NCI-H345 treated with DMSO at 0.1 percent for 48 hours (cell line): ENCODE measurements around the gene FBXO2.

Experiments
- DNase-seq: peaks from one replicate; lab custom pipeline; 2025; ENCODE audit not compliant: unreplicated experiment; lab: John Stamatoyannopoulos, UW

FBXO2 gene

DNA sequence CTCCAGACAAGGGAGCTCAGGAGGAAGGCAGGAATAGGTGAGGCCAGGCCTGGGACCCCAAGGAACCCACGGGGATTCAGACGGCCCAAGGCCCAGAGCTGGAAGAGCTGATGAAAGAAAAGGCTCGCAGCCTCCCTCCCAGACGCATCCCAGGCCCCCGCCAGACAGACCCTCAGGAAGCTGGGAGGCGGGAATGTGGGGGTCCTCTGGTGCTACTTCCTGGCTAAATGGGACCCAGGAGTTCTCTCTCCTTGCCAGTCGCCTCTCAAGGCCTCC lies 430 bp downstream of the FBXO2 start:
- DNase-seq = no peak

DNA sequence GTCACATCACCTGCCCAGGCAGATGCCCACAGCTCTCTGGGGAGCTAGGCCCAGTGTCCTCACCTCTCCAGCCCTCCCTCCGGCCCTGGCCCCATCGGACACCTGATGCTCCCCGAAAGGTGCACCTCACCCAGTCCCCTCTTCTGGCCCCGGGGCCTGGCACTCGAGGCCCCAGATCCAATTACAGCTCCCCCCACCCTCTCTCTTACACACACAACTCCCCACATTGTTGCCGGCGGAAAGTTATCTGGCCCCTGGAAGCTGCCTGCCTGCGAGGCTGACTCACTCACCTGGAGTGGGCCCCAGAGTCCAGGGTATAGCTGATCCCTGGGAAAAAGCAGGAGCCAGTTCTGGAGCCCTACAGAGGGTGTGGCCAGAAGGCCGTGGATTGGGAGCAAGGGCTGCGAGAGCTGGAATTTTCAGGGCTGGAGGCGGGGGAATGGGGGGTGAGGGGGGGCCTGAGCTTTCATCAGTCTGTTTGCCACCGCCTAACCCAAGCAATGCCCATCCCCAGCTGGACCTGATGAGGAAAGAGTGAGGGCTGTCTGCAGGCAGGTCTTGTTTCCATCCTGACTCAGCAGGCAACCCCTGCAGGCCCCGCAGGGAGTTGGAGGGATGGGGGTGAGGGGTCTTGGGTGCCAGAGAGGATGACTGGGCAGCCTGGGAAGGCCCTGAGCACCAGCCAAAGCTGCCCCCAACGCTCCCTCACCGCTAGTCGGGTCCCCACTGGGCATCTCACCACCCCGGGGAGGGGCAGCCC lies 948 bp downstream of the FBXO2 start:
- no peak for DNase-seq

DNA sequence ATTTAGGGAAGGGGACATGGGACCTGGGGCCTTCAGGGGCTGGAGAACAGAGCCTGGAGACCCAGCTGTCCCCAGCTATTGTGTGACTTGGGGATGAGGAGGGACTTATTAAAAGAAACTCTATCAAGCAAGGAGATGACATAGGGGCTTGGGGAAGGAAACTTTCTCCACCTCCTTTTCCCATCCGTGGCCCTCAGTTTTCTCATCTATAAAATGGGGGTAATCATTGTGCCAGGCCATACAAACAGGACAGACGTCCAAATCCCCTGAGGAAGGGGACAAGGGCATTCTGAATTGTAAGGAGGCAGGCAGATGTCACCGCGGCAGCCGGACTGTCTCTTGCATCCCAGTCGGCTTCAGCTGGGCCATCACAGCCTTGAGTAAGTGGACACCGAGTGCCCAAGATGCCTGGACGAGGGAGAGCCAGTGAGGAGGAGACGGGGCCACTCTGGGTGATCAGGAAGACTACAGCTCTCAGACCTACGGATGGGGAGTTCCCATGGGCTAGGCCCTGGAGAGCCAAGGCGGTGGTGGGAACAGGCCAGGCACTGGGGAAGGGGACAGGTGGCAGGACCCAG lies 1.9 kb downstream of the FBXO2 start:
- DNase-seq = no peak

DNA sequence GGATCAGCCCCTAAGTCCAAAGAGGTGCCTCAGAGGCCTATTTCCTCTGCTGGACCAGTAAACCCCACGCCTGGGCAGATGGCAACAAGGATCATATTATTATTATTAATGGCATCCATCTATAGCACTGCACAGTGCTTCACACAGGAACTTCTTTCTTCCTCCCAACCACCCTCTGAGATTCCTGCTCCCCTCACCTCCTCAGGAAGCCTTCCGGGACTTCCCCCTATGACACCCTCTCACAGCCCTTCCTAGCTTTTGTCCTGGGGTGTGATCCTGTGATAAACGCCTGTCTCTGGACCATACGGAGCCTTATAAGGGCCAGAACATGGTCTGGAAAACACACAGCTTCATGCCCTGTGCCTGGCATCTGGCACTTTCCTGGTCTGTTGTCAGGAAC lies 3.2 kb downstream of the FBXO2 start:
- DNase-seq = no peak

DNA sequence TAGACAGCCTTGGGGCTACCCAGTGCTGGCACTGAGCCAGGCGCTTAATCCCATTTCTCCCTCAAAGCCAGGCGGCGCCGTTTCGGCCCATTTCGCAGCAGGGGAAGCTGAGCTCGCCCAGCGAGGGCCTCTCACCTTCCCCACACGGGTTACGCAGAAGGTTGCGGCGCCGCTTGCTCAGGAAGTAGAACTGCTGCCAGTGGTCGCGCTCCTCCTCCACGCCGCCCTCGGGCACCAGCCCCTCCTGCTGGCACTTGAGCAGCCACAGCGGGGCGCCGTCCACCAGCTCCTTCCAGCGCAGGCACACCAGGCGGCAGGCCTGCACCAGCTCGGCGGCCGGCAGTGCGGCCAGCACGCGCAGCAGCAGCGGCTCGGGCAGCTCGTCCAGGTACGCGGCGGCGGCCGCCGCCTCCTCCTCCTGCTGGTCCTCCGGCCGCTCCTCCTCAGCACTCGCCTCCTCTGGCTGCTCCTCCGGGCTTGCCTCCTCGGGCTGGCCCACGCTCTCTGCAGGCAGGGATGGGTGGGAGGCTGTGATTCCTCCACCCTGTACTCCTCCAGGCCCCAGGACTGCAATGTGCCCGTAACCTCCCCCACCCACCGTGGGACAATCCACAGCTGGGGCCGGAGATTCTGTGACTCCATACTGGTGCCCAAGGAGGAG lies 3.8 kb downstream of the FBXO2 start:
- DNase-seq = no peak

DNA sequence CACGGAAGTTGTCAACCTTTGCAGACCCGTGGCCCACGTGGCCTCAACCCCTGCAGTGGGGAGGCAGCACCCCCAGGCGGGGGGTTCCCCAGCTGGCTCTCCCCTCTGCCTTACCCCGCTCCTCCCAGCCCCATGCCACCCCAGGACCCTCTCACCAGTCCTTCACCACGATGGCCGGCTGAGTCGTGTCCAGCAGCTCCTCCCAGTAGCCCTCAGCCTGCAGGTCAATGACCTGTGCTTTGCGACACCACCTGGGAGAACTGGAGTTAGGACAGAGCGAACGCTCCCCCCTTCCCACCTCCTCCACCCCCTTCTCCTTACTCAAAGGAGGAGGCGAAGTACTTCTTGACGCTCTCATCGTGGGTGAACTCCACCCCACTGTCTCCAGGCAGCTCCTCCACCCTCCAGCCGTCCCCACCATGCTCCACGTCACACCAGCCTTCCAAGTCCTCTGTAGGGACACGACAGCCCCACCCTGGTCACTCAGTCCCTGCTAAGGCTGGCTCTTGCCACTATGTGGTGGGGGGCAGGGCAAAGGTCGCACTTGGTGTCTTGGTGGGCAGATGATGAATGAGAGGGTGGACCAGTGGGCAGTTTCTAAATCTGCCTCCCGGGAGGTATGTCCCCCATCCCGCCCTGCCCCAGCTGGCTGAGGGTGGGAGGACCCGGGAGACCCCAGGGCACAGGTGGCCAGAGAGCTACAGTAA lies 4.5 kb downstream of the FBXO2 start:
- DNase-seq = no peak

DNA sequence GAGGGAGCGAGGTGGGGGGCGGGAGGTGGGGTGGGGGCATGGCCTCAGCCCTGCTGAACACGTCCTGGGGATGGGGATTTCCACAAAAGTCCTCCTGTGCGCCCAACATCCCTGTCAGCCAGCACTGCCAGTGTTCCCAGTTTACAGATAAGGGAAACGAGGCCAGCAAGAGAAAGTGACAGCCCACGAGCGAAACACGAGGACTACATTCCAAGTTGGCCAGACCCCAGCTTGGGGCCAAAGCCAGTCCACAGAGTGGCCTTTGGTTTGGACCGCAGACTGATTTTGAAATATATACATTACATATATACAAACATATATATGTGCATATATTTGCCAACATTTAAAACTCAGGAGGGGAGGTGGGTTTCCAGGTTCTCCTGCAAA lies 5.0 kb downstream of the FBXO2 start:
- no peak for DNase-seq

DNA sequence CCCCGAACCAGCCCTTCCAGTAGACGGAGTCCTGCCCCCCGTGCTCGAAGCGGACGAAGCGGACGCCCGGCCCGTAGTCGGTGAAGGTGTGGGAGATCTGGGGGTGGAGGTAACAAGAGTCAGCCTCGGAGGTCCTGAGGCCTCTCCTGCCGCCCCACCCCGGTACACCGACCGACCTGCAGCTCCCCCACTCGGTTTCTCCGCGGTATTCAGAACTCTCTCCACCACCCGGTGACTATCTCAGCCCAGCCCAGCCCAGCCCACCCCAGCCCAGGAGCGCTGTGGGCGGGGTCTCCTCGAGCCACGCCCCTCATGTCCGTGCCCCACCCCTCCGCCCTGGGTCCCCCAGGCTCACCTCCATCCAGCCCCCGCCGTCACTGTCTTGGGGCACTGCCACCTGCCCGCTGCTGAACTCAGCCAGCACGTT lies 5.5 kb downstream of the FBXO2 start:
- DNase-seq = no peak

DNA sequence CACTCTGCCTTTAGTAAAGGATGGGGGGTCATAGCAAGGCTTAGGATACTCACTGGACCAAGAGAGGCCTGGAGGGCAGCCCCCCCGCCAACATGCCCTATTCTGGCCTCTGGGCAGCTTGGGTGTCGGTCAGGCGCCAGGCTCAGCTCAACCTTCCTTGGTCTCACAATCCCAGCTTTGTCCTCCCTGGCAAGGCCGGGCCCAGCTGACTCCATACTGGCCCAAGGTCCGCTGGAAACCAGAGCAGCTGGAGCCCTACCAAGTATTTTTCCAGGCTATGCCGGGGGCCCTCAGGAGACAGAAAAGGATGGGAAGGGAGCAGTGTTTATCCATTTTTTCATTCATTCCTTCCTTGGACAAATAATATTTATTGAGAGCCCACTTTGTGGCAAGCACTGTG lies 6.2 kb downstream of the FBXO2 start:
- DNase-seq = no peak

DNA sequence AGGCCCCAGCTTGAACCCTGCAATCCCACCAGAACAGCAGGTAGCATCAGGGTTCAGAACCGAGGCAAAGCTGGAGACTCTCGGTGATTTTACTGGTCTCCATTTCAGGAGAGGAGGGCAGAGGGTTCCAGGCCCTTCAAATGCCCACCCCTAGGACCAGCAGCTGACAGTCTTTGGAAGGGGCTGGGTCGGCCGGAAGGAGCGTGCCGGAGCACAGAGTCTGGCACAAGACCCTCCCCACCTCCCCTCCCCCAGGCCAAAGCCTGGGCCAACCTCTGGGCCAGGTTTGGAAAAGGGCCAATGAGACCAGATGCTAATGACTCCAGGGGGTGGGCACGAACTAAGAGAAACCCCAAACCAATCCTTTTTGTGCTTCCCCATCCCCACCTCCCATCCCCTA lies 6.9 kb downstream of the FBXO2 start:
- DNase-seq = no peak

DNA sequence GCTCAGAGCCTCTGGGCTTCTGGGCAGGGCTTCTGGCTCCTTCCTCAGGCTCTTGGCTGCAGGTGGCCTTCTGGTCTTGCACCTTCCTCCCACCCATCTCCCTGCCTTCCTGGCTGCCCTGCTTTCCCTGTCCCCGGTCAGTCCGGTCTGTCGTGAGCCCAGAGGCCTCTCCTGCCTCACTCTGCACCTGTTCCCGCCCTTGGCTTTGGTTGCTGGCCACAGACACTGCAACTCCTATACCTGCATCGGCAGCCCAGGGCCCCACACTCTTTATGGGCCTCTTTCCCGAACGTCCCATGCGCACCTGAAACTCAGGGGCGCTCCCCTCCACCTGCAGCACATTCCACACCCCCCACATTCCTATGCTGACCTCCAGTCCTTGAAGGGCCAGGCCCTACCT lies 7.9 kb downstream of the FBXO2 start:
- DNase-seq = no peak

DNA sequence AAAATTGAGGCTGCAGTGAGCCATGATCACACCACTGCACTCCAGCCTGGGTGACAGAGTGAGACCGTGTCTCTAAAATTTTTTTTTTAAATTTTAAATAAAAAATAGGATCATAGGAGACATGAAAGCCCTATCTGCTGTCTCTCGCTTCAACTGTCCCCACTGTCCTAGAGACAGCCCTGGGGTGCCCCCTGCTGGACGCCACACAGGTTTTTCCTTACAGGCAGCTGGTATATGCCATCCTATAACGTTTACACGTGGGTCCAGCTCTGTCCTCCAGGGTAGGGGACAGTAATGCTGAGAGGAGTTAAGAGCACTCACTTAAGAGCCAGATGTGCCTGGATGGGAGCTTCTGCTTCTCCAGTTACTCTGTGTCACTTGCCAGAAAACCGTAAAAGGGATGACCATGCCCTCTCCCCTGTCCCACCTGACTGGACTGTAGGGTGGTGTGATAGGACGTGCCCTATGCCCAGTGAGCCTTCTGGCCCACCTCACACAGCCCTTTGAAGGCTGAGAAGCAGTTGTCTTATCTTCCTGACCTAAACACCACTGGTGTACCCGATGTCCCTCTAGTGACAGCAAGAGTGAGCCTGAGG lies 8.5 kb downstream of the FBXO2 start:
- DNase-seq = peak; percentile 66

DNA sequence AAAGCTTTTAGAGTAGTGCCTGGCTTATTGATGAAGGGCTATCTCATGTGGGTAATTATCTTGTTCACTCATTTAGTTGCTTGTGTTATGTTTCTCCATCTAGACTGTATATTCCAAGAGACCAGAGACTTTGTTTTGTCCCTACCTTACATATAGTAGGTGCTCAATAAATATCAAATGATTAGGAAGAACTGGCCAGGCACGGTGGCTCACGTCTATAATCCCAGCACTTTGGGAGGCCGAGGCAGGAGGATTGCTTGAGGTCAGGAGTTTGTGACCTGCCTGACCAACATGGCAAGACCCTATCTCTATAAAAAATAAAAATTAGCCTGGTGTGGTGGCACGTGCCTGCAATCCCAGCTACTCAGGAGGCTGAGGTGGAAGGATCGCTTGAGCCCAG lies 9.0 kb downstream of the FBXO2 start:
- no peak for DNase-seq

DNA sequence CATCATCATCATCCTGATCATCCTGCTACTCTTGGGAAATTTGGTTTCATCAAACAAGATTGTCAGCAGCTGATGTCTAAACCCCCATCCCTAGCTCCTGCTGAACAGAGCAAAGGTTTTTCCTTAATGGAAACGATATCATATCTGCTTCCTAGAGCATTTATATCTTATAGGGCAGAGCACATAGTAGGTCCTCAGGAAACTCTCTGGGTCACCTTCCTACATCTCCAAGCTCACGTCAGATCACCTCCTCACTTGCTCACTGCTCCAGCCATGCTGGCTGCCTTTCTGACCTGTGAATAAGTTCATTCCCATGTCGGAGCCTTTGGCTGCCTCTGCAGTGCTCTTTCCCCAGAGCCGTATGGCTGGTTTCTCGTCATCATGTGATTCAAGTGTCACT lies 10.4 kb downstream of the FBXO2 start:
- no peak for DNase-seq

DNA sequence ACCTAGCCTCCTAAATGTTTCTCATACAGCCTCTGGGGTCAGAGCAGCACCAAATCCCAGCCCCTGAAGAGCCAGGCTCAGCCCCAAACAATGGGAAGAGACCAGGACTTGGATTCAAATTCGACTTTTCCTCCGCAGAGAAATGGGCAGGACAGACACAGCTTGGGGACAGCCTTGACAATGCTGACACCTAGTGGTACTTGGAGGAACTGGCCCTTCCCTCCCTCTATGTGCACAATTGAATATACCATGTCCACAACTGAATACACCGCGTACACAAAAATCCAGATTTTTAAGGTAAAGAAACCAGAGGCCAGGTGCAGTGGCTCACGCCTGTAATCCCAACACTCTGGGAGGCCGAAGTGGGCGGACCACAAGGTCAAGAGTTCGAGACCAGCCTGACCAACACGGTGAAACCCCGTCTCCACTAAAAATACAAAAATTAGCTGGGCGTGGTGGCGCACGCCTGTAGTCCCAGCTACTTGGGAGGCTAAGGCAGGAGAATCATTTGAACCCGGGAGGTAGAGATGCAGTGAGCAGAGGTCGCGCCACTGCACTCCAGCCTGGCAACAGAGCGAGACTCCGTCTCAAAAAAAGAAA lies 11.7 kb downstream of the FBXO2 start:
- DNase-seq = peak; percentile 57

DNA sequence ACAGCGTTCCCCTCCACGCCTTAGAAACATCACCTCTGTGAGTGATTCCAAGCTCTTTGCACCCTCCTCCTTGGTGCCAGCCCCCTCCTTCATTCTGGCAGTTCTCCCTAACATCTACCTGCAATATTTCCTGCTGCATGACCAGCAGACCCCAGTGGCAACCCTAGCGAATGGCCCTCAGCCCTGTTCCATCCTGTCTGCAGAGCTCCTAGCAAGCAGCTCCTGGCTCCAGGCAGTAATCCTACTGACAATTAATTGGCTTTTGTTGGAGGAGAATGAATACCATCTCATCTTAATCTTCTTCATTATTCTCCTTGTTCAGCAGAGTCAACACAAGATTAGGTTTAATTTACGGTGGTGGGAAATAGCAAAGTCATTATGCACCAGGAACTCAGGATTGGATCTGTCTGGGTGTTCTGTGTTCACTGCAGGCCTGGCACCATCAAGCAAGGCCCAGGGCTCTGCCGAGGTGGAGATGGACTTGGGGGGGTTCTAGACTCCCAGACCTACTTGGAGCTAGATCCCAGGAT lies 12.4 kb downstream of the FBXO2 start:
- no peak for DNase-seq

DNA sequence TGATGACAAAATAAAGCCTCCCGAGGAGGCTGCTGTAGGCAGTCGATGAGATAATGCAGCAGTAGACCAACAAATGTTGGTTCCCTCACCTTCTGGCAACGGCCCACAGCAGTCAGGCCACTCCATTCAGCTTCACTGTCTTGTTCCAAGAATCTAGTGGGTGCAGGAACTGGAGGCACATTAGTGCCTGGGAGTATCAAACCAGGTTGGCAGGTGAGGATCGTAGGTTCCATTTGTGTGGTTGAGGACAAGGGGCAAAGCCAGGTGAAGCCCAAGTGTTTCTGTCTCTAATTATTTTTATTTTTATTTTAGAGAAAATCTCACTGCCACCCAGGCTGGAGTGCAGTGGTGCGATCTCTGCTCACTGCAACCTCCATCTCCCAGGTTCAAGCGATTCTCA lies 13.3 kb downstream of the FBXO2 start:
- DNase-seq = no peak

DNA sequence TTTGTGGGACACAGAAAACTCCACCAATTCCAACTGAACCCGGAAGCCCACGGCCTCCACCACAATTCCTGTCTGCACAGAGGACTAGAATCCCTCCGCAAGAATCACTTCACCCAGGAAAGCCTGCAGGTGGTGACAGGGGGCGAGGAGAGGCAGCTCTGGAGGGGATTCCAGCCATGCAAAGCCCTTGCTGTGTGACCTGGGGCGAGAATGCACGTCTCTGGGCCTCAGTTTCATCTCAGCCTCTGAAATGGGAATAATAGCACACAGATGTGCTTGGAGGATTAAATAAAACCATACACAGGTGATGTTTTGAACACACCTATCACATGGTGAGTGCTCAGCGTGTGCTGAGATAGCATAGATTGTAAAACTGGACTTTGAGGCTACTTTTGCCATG lies 14.1 kb downstream of the FBXO2 start:
- DNase-seq = no peak

DNA sequence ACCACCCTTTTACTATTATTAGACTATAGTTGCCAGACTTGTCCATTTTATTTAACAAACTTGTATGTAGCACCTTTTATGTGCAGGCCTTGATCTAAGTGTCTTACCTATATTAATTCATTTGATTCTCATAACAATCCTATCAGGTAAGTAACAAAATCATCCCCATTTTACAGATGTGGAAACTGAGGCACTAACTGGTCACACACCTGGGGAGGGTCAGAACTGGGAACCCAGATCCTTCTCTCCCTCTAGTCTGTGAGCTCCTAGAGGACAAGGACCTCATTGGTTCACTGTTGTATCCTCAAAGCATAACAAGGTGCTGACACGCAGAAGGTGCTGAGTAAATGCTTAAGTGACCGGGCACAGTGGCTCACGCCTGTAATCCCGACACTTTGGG lies 14.9 kb downstream of the FBXO2 start:
- no peak for DNase-seq

DNA sequence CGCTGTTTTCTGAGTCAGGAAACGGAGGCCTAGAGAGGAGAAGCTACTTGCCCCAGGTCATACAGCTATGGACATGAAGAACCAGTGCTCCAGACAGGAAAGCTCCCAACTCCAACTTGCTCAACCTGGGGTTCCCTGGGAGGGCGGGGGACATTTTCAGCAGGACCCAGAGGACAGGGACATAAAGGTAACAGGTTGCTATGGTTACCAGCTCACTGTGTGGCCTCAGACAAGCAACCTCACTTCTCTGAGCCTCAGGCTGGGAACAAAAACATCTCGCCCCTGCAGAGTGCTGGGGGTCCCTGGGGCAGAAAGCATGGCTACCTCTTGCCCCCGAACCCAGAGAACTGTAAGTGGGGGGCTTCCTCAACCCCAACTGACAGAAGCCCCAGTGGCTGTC lies 16.1 kb downstream of the FBXO2 start:
- DNase-seq = no peak
